NCI-H1417 (cell line): Measurements from ENCODE around the gene DRGX.
A peak's percentile ranks its signal among the peaks of the same experiment; 100 is the strongest.

Source experiments
- DNase-seq, 3 experiments: peaks; one replicate each; lab custom pipeline; 2025; lab: John Stamatoyannopoulos, UW

Gene DRGX

DNA sequence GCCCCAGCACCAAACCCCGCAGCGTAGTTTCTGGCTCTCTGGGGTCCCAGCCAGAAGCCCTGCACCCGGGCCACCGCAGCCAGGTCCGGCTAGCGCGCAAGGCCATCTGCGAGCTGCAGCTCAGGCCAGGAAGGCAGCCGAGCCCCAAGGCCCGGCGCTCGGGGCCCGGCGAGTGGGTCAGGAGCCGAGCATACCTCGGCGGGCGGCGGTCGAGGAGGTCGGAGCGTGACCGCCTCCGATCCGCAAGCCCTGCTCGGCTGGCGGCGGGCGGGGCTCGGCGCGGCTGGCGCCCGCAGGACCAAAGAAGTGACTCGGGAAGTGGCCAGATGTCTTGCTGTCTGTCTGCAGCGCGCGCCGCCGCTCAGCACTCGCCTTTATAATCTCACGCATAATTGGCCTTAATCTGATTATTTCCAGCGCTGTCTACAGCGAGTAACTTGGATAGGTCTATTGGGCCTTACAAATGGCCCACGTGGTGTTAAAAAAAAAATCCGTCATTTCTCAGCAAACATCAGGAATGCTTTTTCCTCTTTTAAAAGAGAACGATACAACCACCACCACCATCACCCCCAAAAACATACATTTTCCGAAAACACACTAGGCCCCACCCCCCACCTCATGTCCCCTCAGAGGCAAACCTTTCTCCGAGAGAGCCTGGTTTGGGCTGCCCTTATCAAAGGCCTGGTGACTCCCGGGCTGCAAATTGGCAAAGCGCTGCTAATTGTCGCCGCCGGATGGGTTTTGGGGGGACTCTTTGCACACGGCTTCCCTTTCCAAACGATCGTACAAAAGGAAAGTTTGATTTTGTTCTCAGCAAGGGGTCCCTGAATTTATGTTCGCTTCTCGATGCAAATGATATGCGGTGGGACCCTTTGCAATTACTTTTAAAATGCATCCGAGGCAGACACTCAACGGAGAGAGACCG lies at the start of gene DRGX:
TSS of gene DRGX (minus strand) at position 349 of the 925 bp plus-strand sequence. CDS start 649 bp downstream, outside the sequence.
- DNase-seq = peak in 2 of 3 experiments; percentile 42 to 44

DNA sequence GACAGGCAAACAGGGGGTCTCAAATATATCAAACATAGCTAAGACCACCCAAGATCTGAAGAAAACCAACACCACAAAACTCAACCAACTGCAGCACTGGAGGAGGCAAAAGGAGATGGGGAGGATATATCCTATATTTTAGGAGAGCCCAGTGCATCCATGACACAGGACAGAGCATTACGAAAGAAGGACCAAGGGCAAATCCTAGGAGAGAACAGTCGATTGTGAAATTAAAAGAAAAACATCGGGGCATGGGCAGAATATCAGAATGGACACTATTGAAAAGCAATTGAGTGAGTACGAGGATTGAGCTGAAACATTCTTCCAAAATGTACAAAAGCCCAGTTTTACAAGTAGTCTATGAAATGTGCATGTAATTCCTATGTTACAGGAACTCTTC lies 48.5 kb upstream of the DRGX start:
- DNase-seq = no peak

DNA sequence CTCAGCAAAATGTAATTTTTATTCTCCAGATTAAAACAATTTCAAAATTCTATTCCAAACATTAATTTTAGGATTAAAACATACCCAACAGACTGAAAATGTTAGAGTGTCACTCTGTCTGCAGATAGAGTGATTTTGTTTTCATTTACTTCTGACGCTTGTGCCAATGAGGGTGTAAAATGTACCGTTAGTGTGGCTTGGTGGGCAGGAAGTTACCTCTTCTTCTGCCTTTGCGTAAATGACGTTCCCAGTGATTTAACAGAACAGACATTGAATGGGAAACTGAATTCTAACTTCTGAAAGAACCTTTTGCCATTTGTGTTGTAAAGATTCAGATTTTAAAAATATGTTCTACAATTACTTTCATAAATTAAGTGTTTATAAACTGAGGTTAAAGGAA lies 47.0 kb upstream of the DRGX start:
- no peak for DNase-seq

DNA sequence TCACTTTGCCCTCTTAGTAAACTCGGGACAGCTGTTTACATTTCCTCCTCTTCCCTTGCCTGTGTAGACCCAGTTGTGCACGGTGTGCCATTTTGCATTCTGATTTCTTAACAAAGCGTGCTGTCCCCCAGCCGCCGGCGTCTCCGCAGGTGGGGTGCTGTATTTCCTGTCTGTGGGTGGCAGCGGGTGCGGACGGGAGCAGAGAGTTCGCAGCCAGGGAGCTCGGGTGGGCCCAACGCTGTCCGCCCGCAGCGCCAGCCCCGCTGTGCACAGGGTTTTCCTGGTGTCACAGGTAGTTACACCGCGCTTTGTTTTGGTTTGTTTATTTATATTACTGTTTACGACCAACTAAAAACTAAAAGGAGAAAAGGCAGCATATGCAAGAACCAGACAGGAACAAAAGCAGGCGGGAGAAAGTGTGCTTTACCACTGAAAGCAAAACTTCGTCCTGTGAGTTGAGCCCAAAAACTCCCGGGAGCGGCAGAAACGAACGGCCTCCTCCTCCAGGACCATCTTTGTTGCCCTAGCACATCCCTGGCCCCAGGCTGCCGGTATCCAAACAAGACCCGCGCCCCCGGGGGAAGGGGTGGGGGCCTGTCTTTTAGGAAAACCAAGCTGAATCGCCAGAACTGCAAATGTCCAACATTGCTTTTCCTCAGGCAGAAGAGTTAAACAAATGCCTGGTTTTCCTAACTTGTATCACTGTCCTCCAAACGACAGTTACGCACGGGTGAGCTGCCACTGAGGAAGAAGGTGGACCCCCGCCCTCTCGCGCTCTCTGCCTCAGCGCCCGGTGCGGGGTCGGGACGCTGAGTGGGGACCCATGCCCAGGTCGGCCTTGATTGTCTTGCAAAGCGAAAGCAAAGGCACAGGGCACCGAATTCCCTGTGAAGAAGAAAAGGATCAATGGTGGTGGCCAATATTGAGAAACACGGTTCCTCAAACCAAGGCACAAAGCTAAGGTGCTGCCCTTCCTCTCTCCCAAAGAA lies 45.9 kb upstream of the DRGX start:
- no peak for DNase-seq

DNA sequence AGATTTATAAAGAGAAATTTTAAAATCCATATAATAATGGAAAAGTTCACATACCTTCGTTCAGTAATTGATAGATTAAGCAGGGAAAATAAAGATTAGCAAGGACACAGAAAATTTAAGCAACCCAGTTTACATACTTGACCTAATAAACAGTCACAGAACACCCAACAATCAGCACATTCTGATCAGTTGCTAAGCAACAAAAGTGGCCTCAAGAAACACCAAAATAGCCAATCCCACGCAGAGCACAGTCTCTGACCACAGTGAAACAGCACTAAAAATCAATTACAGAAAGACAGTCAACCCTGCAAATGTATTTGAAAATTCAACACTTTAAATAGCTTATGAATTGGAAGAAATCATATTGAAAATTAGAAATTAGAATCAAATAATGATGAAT lies 39.3 kb upstream of the DRGX start:
- DNase-seq = peak in 1 of 3 experiments; percentile 19

DNA sequence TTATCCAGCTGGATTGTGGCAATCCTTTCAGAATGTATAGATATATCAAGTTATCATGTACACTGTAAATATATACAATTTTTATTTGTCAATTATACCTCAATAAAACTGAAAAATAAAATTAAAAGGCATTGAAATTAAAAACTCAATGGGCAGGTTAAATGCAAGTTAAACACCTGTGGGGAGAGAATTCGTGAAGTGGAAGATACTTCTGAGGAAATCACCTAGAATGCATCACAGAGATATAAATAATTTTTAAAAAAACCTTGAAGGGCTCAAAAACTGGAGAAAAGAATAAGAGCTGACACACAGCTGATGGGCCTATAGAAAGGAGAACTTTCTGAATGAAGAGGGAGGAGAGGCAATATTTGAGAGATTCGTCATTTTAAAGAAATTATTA lies 37.2 kb upstream of the DRGX start:
- DNase-seq = no peak

DNA sequence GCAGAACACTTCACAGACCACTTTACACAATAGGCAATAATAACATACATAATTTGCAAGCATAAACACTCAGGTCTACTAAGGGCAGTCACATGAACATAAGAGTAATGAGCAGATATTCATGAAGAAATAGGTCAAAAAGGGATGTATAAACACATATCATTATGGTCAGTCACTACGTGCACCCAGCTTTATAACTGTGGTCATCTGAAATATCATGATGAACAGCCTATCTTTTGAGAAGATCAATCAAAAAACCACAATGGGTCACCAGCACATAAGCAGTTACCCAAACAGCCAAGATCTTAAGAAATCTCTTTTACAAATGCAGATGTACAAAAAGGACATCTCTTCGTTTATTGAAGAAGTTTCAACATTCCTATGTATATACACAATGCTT lies 35.5 kb upstream of the DRGX start:
- DNase-seq = no peak

DNA sequence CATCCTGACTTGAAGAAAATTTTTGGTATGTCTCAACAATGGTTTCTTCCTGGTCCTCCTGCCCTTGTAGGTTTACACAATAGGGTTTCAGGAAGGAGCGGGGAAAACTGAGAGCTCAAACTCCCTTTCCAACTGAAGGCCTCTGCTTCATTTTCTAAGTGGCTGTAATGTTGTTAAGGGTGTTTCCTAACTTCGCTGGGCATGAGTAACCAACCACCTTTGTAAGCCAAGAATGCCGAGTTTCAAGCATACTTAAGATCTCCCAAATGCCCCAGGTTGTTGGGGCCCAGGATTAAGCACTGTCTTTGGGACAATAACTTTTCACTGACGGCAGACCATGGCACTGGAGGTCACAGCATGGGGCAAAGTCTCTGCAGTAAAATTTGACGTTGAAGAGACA lies 33.6 kb upstream of the DRGX start:
- DNase-seq = no peak

DNA sequence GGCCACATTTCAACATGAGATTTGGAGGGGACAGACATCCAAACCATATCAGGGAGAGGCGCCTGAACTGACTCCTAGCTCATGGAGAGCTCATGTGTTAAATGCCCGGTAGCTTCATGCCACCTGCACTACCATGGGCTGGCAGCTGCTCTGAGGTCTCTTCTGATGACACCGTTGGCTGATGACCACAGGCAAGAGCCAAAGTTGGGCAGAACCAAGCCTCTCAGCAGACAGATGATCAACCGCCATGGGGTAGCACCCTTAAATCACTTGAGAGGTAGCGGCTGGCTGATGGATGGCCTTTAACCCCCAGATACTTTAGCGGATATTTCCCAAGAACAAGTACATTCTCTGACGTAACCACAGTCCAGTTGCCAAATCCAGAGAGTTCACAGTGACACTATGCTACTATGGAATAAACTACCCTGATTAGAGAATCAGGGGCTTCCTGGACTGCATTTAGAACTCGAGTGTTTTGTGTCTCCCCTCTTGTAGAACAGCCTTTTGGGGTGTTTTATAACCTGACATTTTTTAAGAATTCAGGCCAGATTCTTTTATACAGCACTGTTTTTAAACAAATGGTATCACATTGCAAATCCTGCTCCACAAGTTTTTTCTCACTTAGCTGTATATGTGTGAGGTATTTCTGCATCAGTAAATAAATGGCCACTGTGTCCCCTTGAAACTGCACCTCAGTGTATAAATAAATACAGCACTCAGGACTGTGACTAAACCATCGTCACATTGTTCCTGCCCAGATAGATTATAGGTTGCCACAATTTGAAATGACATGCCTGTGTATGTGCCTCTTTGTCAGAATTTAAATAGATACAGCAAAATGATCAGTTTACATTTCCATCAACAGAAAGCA lies 30.8 kb upstream of the DRGX start:
- DNase-seq = peak in 1 of 3 experiments; percentile 2

DNA sequence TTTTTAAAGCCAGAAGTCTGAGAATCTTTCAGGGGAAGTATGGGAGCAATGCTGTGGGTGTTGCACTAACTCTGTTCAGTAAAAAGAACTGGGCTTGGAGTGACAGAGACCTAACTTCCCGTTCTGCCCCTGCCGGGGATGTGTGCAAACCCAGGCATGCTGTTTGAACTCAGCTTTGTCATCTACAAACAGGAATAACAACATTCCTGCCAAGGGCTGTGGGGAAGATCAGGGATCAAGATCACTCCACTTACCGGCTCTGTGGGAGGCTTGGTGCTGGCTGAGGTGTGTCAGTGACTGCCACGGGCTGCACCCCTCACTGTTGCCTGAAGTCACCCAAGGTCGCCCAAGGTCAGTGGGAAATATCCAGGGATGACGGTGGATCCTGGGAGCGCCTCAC lies 23.1 kb upstream of the DRGX start:
- peak in 1 of 3 experiments; percentile 6 for DNase-seq

DNA sequence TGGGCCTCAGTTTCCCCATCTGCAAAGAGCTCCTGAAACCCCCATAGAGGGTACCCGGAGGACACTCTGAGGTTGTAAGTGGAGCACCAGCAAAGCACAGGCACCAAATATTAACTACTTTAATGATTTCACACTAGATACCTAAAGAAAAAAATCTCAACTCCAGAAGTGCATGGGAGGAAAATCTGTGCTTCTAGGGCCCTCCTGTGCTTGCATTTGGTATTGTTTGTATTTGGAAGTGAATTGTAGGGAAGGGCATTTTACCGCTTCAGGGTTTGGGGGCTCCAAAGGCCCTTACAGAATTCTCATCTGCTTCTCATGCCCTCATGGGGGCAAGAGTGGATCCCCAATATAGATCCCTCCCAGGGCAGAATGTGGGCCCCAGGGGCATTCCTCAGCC lies 22.4 kb upstream of the DRGX start:
- no peak for DNase-seq

DNA sequence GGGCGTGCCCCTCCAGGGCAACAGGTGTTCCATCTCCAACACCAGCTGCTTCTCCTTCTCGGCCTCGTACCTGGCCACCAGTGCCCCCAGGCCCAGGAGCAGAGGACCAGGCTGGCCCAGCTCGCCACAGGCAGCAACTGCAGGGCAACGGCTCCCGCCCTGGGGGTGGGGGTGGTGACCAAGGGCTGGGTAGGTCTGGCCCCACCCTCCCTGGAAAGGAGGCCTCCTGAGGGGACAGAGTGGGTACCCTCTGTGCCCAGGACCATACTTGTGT lies 22.1 kb upstream of the DRGX start:
- DNase-seq = no peak

DNA sequence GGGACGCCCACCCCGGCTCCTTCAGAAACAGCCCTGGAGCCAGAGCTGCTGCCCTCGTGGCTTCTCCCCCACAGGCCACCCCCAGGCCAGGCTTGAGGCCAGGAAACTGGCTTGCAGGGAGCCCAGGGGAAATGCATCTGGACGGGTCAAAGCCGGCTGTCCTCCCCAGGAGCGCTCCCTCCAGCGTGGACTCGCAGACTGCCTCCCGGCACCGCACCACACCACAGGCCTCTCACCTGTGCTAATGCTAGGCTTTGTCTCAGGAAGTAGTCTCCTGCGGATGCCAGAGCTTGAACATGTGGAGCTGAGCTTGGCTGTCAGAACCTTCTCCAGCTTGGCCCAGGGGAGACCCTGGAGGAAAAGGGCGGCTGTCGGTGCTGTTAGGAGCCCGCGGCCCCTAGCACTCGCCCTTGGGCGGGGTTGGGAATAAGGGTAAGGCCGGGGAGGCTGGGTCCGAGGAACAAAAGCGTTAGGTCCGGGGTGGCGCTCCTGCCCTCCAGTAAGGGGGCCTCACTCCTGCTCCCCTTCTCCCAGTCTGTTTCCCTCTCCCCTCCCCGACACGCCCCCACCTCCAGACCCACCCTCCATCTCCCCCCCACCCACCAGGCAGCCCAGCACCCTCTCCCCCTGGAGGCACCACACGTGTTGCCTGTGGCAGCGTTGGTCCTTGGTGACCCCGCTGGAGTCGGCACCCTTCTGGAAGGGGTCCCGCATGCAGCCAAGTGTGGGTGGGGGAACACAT lies 21.6 kb upstream of the DRGX start:
- no peak for DNase-seq

DNA sequence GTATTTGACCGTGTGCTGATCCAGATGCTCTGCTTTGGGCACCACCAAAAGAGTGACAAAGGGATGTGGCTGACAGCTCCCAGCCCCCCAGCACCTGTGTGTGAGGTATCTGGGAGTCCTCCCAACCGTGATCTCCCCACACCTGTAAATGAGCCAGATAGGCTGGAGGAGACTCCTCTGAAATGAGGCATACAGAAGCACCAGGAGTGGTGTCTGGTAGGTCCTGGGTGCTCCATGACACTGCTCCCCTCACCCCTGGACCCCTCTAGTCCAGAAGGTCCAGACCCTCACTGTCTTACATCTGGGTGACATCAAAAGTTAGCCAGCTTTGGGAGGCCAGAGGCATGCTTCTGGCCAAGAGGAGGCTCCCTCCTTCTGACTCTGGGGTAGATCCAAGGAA lies 20.0 kb upstream of the DRGX start:
- DNase-seq = no peak

DNA sequence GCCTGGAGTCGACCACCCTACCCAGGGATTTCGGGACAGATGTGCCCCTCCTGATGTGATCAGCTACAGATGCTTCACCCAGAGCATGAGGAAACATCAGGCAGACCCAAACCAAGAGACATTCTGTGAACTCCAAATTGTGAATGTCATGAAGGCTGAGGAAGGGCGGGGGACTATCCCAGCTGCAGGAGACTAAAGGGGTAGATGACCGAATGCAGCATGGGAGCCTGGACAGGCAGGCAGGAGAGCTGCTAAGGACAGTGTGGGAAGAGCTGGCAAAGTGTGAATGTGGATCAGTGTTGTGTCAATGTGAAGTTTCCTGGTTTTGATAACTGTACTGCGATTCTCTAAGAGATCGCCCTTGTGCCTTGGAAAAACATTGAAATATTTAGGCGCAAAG lies 19.2 kb upstream of the DRGX start:
- no peak for DNase-seq

DNA sequence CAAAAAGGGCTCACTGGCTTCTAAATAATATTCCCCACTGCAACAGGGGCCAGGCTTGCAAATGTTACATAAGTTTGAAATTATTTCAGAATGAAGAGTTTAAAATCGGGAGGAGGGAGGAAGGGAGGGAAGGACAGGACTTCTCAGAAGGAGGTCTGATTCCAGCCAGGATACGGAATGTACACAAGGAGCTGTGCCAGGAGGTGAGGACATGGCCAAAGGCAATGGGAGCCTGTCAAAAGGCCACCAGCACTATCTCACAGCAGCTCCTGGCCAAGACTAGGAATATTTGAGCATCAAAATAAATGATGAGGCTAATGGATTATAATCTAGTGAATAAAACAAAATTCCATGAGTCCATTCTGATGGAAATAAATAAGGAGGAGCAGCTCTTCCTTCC lies 18.6 kb upstream of the DRGX start:
- no peak for DNase-seq

DNA sequence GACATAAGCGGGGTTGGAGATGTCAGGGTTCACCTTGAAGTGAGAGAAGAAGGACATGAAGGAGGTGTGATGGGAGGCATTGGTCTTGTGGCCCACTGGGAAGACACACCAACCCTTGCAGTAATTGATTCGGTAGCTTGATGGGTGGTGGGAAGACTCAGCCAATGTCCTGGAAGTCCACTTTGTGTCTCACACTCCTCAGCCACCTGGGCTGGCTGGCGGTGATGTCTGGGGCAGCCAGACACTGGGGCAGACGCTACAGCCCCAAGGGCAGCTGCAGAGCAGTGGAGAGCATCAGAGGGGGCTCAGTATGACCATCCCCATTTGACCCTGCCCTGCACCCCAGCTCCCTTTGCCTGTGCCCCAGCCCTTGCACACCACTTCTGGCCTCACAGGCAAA lies 16.7 kb upstream of the DRGX start:
- no peak for DNase-seq

DNA sequence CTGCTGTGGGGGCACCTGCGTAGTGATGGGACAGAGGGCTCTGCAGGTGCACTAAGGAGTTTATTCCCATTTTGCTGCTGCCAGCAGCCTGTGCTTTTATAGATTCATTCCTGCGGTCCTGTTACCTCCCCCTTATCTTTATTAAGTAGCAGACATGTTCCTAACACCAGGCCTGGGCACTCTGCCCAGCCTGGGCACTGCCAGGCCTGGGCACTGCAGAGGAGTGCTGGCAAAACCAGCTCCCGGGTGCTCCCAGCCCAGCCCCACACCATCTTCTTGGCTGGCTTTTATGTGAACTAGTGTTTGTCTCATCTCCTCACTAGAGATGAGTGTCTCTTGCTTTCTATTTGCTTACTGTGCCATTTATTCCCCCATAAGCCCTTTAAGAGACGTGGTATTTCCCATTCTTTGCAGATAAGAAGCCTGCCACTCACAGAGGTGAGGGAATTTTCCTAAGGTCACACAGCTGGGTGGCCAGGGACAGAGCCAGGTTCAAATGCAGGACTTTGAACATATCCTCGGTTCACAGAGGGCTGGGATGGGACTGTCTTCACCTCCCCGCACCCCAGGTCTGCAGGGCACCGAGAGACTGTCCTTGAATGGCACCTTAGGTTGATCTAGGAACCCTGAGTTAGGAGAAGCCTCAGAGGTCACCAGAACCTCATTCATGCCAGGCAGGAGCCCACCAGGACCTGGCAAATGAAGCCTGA lies 14.6 kb upstream of the DRGX start:
- no peak for DNase-seq

DNA sequence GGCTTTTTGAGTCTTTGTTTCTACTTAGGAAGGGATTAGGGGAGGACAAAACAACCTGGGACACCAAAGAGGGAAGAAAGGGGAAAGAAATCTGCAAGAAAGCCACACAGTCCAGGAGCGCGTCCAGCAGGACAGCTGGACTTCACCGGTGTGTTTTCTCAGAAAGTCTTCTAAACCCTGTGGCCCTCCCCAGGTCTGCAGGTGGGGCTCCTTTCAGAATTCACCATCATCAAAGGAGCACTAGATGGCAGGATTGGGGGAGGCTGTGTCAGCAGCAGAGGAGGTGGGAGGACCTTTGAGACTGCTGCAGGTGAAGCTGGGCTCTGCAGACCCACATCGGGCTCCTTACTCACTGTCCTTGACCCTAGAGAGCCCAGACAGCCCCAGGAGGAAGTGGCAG lies 13.9 kb upstream of the DRGX start:
- no peak for DNase-seq

DNA sequence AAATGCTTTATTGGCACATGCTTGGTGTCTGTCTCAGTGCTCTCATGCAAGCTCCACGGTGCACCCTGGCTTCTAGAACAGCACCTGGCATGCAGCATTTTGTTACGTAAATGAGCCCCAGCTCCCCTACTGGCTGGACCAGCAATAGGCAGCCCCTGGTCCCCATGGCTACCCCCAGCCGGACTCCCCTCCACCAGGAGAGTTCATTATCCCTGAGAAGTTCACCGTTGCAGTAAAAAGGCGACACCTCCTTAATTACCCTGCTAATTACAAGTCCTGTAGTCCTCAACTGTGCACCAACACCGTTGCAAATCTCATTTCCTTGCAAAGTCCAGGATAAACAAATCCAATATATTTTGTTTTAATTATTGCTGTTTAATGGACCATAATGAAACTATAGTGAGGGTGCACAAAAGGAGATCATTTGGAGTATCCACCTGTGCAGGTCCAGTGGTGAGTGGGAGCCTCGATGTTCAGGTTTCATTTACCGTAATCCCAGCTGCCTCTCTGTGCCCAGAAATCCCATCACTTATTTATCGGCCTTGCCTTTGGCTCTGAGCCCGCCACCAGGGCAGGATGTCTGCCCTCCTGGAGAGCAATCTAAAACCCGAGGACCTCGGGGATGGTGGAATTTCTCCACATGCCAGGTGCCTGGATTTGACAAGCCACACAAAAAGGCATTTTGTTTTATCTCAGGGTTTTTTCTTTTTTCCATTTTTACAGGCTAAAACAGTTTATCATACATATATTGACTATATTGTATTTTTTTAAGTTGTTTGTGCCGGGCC lies 12.8 kb upstream of the DRGX start:
- peak in 2 of 3 experiments; percentile 68 to 88 for DNase-seq
